Vagina (tissue), 2 donors: ENCODE results near the gene THEM5. TPM values are rescaled to one million over a fixed set of nuclear protein-coding genes. Genes with fewer than 3 reads are reported as not detected.
"Not testable (repeated sequence)": the region's sequence is repeated elsewhere in the genome, so short reads cannot be mapped to it uniquely, and the experiment has no call there.

Source experiments
- DNase-seq, 2 donors: peaks; one replicate each; pipeline ENCODE4 v3.0.0-alpha.2; 2017; ENCODE audit errors: extremely low spot score in 2 of 2
- H3K27ac ChIP-seq: fragments of 200-600 bp; sonication (generic); one replicate; pipeline ENCODE4 v1.5.1; 2019
- H3K27me3 ChIP-seq: fragments of 200-600 bp; sonication (generic); one replicate; pipeline ENCODE4 v1.5.1; 2019
- H3K36me3 ChIP-seq, 2 donors: fragments of 200-600 bp; sonication (generic); one replicate each; pipeline ENCODE4 v1.5.1; 2017 to 2019
- H3K4me1 ChIP-seq: fragments of 200-600 bp; sonication (generic); one replicate; pipeline ENCODE4 v1.5.1; 2019
- H3K4me3 ChIP-seq, 2 donors: fragments of 200-600 bp; sonication (generic); 1 replicate in 1 of 2; 2 replicates in 1 of 2; pipeline ENCODE4 v1.5.1; 2016 to 2019
- H3K9me3 ChIP-seq: fragments of 200-600 bp; sonication (generic); one replicate; pipeline ENCODE4 v1.5.1; 2019
- POLR2A ChIP-seq, 2 donors: fragments of 450-650 bp; IDR thresholded peaks; one replicate each; pipeline ENCODE4 v1.6.1; 2017; ENCODE audit warnings: antibody characterized with exemption in 2 of 2, mild to moderate bottlenecking in 2 of 2, moderate library complexity in 2 of 2
- POLR2AphosphoS5 ChIP-seq, 2 donors: sonication (generic); formaldehyde crosslinking; IDR thresholded peaks; one replicate each; pipeline ENCODE4 v1.9.0; 2017; ENCODE audit warnings: antibody characterized with exemption in 2 of 2, mild to moderate bottlenecking in 2 of 2, low read depth in 1 of 2; ENCODE audit not compliant: insufficient read depth in 1 of 2
- intact Hi-C: fragments of 100-400 bp; cut with DNase I; formaldehyde crosslinking; loops from one replicate; pipeline ENCODE4 v1.15.1; 2023
- total RNA-seq: library from RNA; depleted of rRNA; stranded (reverse); fragments of >200 nt; gene quantifications from one replicate; pipeline ENCODE4 v1.2.3, GENCODE V29; 2016
- TF ChIP-seq, protein P1 (sequence below), 3 experiments: fragments of 450-650 bp in 2 of 3; fragments of 200-600 bp in 1 of 3; sonication (generic) in 1 of 3; IDR thresholded peaks; one replicate each; pipeline ENCODE4 v1.5.1; 2017 to 2019; ENCODE audit warnings: antibody characterized with exemption in 3 of 3, mild to moderate bottlenecking in 2 of 3, moderate library complexity in 2 of 3

Gene THEM5
- total RNA-seq, 1 donor from 2014 or later = 0.98 TPM

DNA sequence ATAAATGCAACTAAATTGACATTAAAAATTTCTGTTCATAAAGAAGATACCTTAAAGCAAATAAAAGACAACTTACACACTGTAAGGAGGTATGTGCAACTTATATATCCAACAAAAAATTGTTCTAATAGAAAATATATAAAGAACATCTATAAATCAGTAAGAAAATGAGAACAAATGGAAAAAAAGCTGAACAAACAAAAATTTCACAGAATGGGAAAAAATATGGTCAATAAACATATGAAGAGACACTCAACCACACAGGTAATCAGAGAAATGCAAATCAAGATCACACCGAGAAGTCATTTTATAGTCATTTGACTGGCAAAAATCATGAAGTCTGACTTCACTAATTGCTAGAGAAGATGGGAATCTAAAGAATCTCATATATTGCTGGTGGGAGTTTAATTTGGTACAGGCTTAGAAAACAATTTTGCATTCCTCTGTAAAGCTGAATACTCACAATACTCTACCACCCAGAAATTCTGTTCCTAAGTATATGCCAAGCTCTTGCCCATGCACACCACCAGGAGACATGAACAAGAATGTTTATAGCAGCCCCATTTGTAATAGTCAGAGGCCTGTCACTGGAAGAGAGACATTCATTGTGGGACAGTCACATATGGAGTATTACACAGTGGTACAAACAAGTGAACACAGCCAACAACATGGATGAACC is 22.0 kb upstream of the THEM5 start:
- H3K36me3 ChIP-seq = no peaks in the 10 kb centered on the region
- TF ChIP-seq, protein P1, sequence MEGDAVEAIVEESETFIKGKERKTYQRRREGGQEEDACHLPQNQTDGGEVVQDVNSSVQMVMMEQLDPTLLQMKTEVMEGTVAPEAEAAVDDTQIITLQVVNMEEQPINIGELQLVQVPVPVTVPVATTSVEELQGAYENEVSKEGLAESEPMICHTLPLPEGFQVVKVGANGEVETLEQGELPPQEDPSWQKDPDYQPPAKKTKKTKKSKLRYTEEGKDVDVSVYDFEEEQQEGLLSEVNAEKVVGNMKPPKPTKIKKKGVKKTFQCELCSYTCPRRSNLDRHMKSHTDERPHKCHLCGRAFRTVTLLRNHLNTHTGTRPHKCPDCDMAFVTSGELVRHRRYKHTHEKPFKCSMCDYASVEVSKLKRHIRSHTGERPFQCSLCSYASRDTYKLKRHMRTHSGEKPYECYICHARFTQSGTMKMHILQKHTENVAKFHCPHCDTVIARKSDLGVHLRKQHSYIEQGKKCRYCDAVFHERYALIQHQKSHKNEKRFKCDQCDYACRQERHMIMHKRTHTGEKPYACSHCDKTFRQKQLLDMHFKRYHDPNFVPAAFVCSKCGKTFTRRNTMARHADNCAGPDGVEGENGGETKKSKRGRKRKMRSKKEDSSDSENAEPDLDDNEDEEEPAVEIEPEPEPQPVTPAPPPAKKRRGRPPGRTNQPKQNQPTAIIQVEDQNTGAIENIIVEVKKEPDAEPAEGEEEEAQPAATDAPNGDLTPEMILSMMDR (IDR thresholded peaks at IDR 0.05) = no peak
- TF ChIP-seq POLR2A (IDR thresholded peaks at IDR 0.05) = no peak
- no peak for TF ChIP-seq POLR2AphosphoS5 (IDR thresholded peaks at IDR 0.05; ENCODE audit: insufficient read depth in 1 of 2, low read depth in 1 of 2)

DNA sequence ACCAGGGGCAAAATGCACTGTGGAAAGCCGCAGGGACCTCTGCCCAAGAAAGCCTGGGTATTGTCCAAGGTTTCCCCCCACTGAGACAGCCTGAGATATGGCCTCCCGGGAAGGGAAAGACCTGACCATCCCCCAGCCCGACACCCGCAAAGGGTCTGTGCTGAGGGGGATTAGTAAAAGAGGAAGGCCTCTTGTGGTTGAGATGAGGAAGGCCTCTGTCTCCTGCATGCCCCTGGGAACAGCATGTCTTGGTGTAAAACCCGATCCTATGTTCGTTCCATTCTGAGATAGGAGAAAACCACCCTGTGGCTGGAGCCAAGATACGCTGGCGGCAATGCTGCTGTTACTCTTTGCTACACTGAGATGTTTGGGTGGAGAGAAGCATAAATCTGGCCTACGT is 19.3 kb upstream of the THEM5 start:
- intact Hi-C loops, H3K4me3 ChIP-seq, H3K27ac ChIP-seq, H3K9me3 ChIP-seq, H3K27me3 ChIP-seq, DNase-seq, H3K36me3 ChIP-seq, H3K4me1 ChIP-seq: not testable (repeated sequence)

More for the DNA sequence above, 22.0 kb upstream of the THEM5 start:
- no peak overlapping the region for H3K4me3 ChIP-seq
- no peaks in the 10 kb centered on the region for H3K9me3 ChIP-seq
- H3K27ac ChIP-seq = no peak overlapping the region
- intact Hi-C loops = no loop called here
- no peaks in the 10 kb centered on the region for H3K4me1 ChIP-seq
- DNase-seq = no peak
- H3K27me3 ChIP-seq = no peaks in the 10 kb centered on the region

DNA sequence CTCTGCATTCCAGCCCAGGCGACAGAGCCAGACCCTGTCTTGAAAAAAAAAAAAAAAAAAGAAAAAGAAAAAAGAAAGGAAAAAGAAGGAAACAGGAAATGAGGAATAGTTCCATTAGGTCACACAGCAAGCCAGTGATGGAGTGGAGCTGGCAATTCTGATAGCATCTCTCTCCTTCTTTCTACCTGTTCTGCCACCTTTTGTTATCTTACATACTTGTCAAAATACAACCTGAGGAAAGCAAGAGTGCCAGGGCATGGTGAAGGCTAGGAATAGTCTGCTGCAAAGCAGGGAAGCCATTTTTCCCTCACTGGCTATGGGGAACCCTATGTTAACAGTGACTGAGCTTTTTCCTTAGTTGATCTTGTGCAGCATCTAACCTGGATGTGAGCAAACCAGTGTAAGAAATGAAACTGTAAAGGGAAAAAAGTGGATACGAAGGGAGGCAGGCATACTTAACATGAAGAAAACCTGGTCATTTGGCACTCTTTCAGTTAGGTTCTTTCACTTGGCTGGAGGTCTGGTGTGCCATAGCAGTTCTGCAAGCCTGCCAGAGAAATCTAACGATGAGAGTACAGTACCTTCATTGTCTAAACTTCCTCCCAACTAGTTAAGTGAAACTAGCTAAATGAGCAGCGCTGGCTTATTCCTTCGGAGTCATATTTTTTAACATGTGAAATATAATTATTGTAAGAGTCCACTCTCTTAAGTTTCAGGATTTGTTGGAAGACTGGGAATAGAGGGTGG is 17.9 kb upstream of the THEM5 start:
- Histone ChIP-seq H3K9me3 (no peaks in the 10 kb centered on the region), H3K27ac (no peak overlapping the region), H3K27me3 (no peaks in the 10 kb centered on the region), H3K4me1 (no peaks in the 10 kb centered on the region), H3K36me3 (no peaks in the 10 kb centered on the region), H3K4me3 (no peak overlapping the region)
- TF ChIP-seq POLR2AphosphoS5 (IDR thresholded peaks at IDR 0.05; ENCODE audit: insufficient read depth in 1 of 2, low read depth in 1 of 2) = no peak
- TF ChIP-seq, protein P1 (IDR thresholded peaks at IDR 0.05) = no peak
- TF ChIP-seq POLR2A (IDR thresholded peaks at IDR 0.05) = no peak
- DNase-seq = no peak
- intact Hi-C loops = no loop called here

DNA sequence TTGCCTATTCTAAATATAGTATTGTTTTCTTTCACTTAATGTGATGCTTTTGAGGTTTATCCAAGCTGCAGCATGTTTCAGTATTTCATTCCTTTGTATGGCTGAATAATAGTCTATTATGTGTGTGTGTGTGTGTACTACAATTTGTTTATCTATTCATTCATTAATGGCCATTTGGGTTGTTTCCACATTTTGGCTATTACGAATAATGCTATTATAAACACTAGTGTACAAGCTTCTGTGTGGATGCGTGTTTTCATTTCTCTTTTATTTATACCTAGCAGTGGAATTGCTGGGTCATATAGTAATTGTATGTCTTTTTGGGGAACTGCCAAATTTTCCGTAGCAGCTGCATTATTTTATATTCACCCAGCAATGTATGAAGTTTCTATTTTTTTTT is 15.0 kb upstream of the THEM5 start:
- Histone ChIP-seq H3K4me1 (no peaks in the 10 kb centered on the region), H3K36me3 (no peaks in the 10 kb centered on the region), H3K4me3 (no peak overlapping the region), H3K27ac (no peak overlapping the region), H3K27me3 (no peaks in the 10 kb centered on the region), H3K9me3 (no peaks in the 10 kb centered on the region)
- intact Hi-C loops = no loop called here
- DNase-seq = no peak
- no peak for TF ChIP-seq POLR2AphosphoS5 (IDR thresholded peaks at IDR 0.05; ENCODE audit: insufficient read depth in 1 of 2, low read depth in 1 of 2)
- TF ChIP-seq POLR2A (IDR thresholded peaks at IDR 0.05) = no peak
- TF ChIP-seq, protein P1 (IDR thresholded peaks at IDR 0.05) = no peak

DNA sequence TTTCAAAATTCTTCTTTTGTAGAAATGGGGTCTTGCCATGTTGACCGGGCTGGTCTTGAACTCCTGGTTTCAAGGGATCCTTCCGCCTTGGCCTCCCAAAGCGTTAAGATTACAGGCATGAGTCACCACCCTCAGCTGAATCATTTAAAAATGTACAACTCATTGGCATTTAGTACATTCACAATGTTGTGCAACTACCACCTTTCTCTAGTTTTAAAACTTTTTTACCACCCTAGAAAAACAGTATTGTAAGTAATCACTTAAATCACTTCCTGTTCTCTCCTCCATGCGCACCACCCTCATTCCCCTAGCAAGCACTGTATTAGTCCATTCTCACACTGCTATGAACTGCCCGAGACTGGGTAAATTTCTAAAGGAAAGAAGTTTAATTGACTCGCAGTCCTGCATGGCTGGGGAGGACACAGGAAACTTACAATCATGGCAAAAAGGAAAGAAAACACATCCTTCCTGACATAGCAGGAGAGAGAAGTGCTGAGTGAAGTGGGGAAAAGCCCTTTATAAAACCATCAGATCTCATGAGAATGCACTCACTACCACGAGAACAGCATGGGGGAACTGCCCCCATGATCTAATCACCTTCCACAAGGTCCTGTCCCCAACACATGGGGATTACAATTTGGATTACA is 14.4 kb upstream of the THEM5 start:
- TF ChIP-seq POLR2A (IDR thresholded peaks at IDR 0.05) = no peak
- TF ChIP-seq, protein P1 (IDR thresholded peaks at IDR 0.05) = no peak
- no peak for TF ChIP-seq POLR2AphosphoS5 (IDR thresholded peaks at IDR 0.05; ENCODE audit: insufficient read depth in 1 of 2, low read depth in 1 of 2)

More for the DNA sequence above, 14.4 kb upstream of the THEM5 start:
- Histone ChIP-seq H3K4me1 (no peaks in the 10 kb centered on the region), H3K27ac (no peak overlapping the region), H3K4me3 (no peak overlapping the region), H3K9me3 (no peaks in the 10 kb centered on the region), H3K36me3 (no peaks in the 10 kb centered on the region), H3K27me3 (no peaks in the 10 kb centered on the region)
- intact Hi-C loops = no loop called here
- DNase-seq = no peak
